ENCODE measurements around the gene PTPRU.
"Not testable (repeated sequence)": the region's sequence is repeated elsewhere in the genome, so short reads cannot be mapped to it uniquely, and the experiment has no call there.

Gene PTPRU

GRCh38 chr1:29232387-29232786 is 3.9 kb upstream of the PTPRU start:
- Histone ChIP-seq H3K27ac (no peak overlapping the region), H3K4me1 (peaks cover 28% of the 10 kb centered on the region), H3K9me3 (no peaks in the 10 kb centered on the region), H3K36me3 (0 out of 2 replicates have a peak, but pooled peaks cover 5% of the 10 kb centered on the region), H3K4me2 (no peak overlapping the region), H3K4me3 (no peak overlapping the region), H3K9ac (no peak overlapping the region), H3K27me3 (peaks cover 28% of the 10 kb centered on the region), H4K20me1 (peaks cover 16% of the 10 kb centered on the region)
- no peak for TF ChIP-seq Cebpa-rat (IDR thresholded peaks at IDR 0.05)

- Histone ChIP-seq H3K27ac (no peak overlapping the region), H4K20me1 (peaks cover 23% of the 10 kb centered on the region), H3K27me3 (peaks cover 41% of the 10 kb centered on the region), H3K4me2 (no peak overlapping the region), H3K4me3 (no peak overlapping the region), H3K36me3 (no peaks in the 10 kb centered on the region), H3K4me1 (peaks cover 38% of the 10 kb centered on the region), H3K9me3 (no peaks in the 10 kb centered on the region), H3K9ac (no peak overlapping the region)
- TF ChIP-seq Cebpa-rat (IDR thresholded peaks at IDR 0.05): no peak
These were observed 2.6 kb upstream of the PTPRU start for GRCh38 chr1:29233693-29234092.

GRCh38 chr1:29234471-29234870 is 1.9 kb upstream of the PTPRU start:
- peaks cover 49% of the 10 kb centered on the region for H3K27me3 ChIP-seq
- no peak overlapping the region for H3K4me2 ChIP-seq
- no peak for TF ChIP-seq Cebpa-rat (IDR thresholded peaks at IDR 0.05)

GRCh38 chr1:29234881-29235280 is 1.4 kb upstream of the PTPRU start:
- H3K9ac ChIP-seq, H3K4me2 ChIP-seq, H3K27ac ChIP-seq, H3K36me3 ChIP-seq, H3K4me3 ChIP-seq, H3K9me3 ChIP-seq: not testable (repeated sequence)
- Histone ChIP-seq H3K4me1 (peaks cover 31% of the 10 kb centered on the region), H3K27me3 (peaks cover 53% of the 10 kb centered on the region), H4K20me1 (peaks cover 35% of the 10 kb centered on the region)

More at GRCh38 chr1:29234471-29234870, 1.9 kb upstream of the PTPRU start:
- Histone ChIP-seq H3K9ac (no peak overlapping the region), H3K27ac (no peak overlapping the region), H3K4me3 (no peak overlapping the region), H3K36me3 (no peaks in the 10 kb centered on the region), H3K4me1 (peaks cover 35% of the 10 kb centered on the region), H3K9me3 (no peaks in the 10 kb centered on the region), H4K20me1 (peaks cover 31% of the 10 kb centered on the region)

- peak overlapping the region; percentile 95 for H3K4me2 ChIP-seq
- no peak for TF ChIP-seq Cebpa-rat (IDR thresholded peaks at IDR 0.05)
- H3K9me3 ChIP-seq: no peaks in the 10 kb centered on the region
- no peak overlapping the region; the same call in 1 of the 2 replicates for H3K9ac ChIP-seq
- no peaks in the 10 kb centered on the region for H3K36me3 ChIP-seq
- H3K27me3 ChIP-seq: peaks cover 60% of the 10 kb centered on the region
- H3K4me3 ChIP-seq: peak overlapping the region; percentile 68
- H4K20me1 ChIP-seq: peaks cover 36% of the 10 kb centered on the region
- H3K4me1 ChIP-seq: peaks cover 21% of the 10 kb centered on the region
- no peak overlapping the region for H3K27ac ChIP-seq
These were observed 398 bp downstream of the PTPRU start for GRCh38 chr1:29236712-29237128.

GRCh38 chr1:29237129-29237821 is 953 bp downstream of the PTPRU start:
- peak overlapping the region; percentile 95 for H3K4me2 ChIP-seq
- peaks cover 36% of the 10 kb centered on the region for H4K20me1 ChIP-seq
- H3K27ac ChIP-seq: no peak overlapping the region
- H3K9ac ChIP-seq: no peak overlapping the region; the same call in 1 of the 2 replicates
- TF ChIP-seq Cebpa-rat (IDR thresholded peaks at IDR 0.05): no peak
- H3K27me3 ChIP-seq: peaks cover 60% of the 10 kb centered on the region
- H3K4me1 ChIP-seq: peaks cover 21% of the 10 kb centered on the region
- no peaks in the 10 kb centered on the region for H3K9me3 ChIP-seq
- H3K4me3 ChIP-seq: peak overlapping the region; percentile 68
- H3K36me3 ChIP-seq: no peaks in the 10 kb centered on the region

- Histone ChIP-seq H3K27me3 (peaks cover 60% of the 10 kb centered on the region), H3K9ac (no peak overlapping the region), H3K9me3 (no peaks in the 10 kb centered on the region), H3K27ac (no peak overlapping the region), H3K4me2 (peak overlapping the region; percentile 95), H3K4me1 (peaks cover 24% of the 10 kb centered on the region), H3K36me3 (no peaks in the 10 kb centered on the region), H3K4me3 (peak overlapping the region; percentile 68), H4K20me1 (peaks cover 36% of the 10 kb centered on the region)
- TF ChIP-seq Cebpa-rat (IDR thresholded peaks at IDR 0.05): no peak
These were observed 1.7 kb downstream of the PTPRU start for GRCh38 chr1:29237852-29238619.

GRCh38 chr1:29238620-29239002 is 2.3 kb downstream of the PTPRU start:
- Histone ChIP-seq H3K36me3 (no peaks in the 10 kb centered on the region), H3K9me3 (no peaks in the 10 kb centered on the region), H3K4me2 (no peak overlapping the region), H4K20me1 (peaks cover 36% of the 10 kb centered on the region), H3K4me1 (peaks cover 30% of the 10 kb centered on the region), H3K9ac (no peak overlapping the region), H3K27me3 (peaks cover 60% of the 10 kb centered on the region), H3K4me3 (0 out of 2 replicates have a peak overlapping the region, but pooled peaks have one; percentile 68), H3K27ac (no peak overlapping the region)
- no peak for TF ChIP-seq Cebpa-rat (IDR thresholded peaks at IDR 0.05)

GRCh38 chr1:29239142-29239541 is 2.8 kb downstream of the PTPRU start:
- Histone ChIP-seq H3K9ac (no peak overlapping the region), H3K9me3 (no peaks in the 10 kb centered on the region), H3K36me3 (no peaks in the 10 kb centered on the region), H4K20me1 (peaks cover 36% of the 10 kb centered on the region), H3K27ac (no peak overlapping the region), H3K4me1 (peaks cover 35% of the 10 kb centered on the region), H3K4me2 (no peak overlapping the region), H3K4me3 (no peak overlapping the region), H3K27me3 (peaks cover 54% of the 10 kb centered on the region)
- TF ChIP-seq Cebpa-rat (IDR thresholded peaks at IDR 0.05): no peak

GRCh38 chr1:29240400-29240837 is 4.1 kb downstream of the PTPRU start:
- no peaks in the 10 kb centered on the region for H3K36me3 ChIP-seq
- H3K27ac ChIP-seq: no peak overlapping the region
- TF ChIP-seq Cebpa-rat (IDR thresholded peaks at IDR 0.05): no peak
- peaks cover 51% of the 10 kb centered on the region for H3K27me3 ChIP-seq
- H4K20me1 ChIP-seq: peaks cover 36% of the 10 kb centered on the region
- H3K4me3 ChIP-seq: no peak overlapping the region
- no peak overlapping the region for H3K4me2 ChIP-seq
- H3K9me3 ChIP-seq: no peaks in the 10 kb centered on the region
- H3K4me1 ChIP-seq: peaks cover 38% of the 10 kb centered on the region
- H3K9ac ChIP-seq: no peak overlapping the region

Measured in BLaER1 (cell line).